NCI-H774 (cell line): ENCODE results near the gene QDPR.

ENCODE experiments used
- DNase-seq: peaks from one replicate; lab custom pipeline; 2025; lab: John Stamatoyannopoulos, UW

QDPR gene

DNA sequence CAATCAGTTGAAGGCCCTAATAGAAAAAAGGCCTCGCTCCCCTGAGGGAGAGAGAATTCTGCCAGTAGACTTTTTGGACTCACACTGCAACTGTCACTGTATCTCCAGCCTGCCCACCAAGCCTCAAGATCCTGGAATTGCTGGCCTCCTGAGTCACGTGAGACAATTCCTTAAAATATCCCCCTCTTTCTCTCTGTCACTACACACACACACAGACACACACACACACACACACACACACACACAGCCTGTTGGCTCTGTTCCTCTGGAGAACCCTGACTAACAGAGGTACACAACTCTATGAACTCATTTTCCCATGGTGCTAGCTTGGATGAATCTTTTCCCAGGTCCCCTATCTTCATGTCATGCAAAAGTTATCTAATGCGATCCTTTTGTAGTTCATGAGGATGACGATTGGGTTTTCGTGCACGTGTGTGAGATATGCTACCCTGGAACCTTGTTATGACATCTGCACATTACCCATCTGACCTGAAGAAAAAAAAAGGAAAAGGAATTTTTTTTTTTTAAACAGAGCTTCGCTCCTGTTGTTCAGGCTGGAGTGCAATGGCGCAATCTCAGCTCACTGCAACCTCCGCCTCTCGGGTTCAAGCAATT is 16.8 kb upstream of the QDPR start:
- no peak for DNase-seq

DNA sequence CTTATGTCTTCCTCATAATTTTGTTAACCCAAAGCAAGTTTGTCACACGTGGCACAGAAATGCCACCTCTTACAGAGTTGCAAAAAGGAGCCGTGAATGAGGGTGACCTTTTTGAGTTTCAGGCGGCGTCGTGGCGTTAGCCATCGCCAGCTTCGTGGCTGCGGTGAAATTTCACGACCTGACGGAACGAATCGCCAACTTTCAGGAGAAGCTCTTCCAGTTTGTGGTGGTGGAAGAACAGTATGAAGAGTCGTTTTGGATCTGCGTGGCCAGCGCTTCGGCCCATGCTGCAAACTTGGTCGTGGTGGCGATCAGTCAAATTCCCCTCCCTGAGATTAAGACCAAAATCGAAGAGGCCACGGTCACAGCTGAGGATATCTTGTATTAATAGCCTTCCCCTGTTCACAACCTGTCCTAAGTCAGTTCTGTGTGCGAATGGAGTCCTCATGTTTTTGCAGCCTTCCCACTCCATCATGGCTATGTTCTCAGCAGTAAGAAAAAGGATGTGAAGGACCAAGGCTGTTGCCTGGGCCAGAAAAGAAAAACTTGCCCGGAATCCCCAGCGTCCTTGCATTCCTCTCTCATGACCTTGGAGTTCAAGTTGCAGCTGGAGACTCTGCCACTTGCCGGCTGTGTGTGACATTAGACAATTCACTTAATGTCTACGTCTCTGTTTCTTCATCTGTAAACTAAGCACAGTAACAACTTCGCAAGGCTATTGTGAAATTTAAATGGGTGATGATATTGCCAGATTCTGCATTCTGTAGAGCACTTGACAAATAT is 15.0 kb upstream of the QDPR start:
- no peak for DNase-seq

- DNase-seq = no peak
These were observed 11.8 kb upstream of the QDPR start for GRCh38 chr4:17523662-17524061.

- no peak for DNase-seq
These were observed 9.7 kb upstream of the QDPR start for GRCh38 chr4:17521595-17521994.

GRCh38 chr4:17517664-17518063 is 5.8 kb upstream of the QDPR start:
- DNase-seq = no peak

- no peak for DNase-seq
These were observed 5.1 kb upstream of the QDPR start for GRCh38 chr4:17516980-17517379.

- DNase-seq = no peak
These were observed 3.8 kb upstream of the QDPR start for GRCh38 chr4:17515445-17516407.

GRCh38 chr4:17514865-17515264 is 3.0 kb upstream of the QDPR start, which contains the start of gene CLRN2:
CLRN2 (plus strand) TSS chr4:17515165; CDS start chr4:17515267, 102 bp downstream.
- DNase-seq = no peak

- DNase-seq = no peak
These were observed 1.2 kb upstream of the QDPR start for GRCh38 chr4:17512973-17513665.

DNA sequence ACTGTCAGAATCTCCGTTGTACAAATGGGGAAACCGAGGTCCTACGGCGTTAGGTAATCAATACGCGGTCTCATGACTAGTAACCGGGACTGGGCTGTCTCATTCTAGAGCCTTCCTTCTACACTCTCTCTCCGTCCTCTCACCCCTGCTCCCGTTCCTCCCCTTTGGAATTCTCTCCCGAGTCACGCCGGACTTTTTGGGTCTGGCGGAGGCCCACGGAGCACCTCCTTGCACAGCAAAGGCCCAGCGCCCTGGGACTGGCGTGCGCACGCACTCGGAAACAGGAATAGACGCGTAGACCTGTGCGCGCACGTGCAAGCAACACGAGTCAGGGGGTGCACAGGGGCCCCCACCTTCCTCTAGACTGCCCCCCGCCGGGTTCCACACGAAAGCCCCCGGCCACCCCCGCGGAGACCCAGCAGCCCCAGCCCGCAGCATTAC is 361 bp downstream of the QDPR start:
- DNase-seq = no peak

- no peak for DNase-seq
These were observed 839 bp downstream of the QDPR start for GRCh38 chr4:17511051-17511450.

DNA sequence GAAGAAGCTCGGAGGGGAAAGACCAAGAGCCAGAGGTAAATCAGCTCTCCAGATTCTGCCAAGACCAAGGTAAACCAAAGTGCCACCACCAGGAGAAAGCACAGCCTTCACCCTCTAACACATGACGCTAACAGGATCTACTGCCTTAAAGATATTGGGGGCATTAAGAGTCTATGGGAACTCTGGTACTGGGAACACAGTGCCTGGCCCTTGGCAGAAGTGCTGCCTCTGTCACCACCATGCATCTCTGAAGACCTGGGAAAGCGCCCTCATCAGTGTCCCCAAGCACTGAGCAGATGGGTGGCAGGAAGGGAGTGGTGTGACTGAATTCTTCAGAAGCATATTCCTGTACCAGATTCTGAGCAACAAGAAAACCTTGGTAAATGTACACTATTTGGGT is 1.3 kb downstream of the QDPR start:
- DNase-seq = no peak

- DNase-seq = no peak
These were observed 7.8 kb downstream of the QDPR start for GRCh38 chr4:17504081-17504480.

DNA sequence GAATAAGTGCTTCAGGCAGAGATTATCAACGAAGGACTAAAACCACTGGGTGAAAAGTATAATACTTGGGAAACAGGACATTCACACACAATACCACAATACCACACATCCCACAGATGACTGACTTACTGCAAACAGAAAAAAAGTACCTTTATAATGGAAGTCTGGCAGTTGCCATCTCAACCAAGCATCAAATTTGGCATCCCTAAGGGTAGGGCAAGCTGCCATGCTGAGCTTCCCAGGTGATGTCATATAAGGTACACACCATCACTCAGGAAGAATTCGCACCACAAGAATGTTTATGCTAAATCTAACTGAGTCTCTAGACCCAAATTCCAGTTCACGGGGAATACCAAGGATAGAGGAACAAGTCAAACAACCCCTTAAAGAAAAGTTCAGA is 9.1 kb downstream of the QDPR start:
- DNase-seq = no peak

GRCh38 chr4:17500574-17500973 is 11.3 kb downstream of the QDPR start:
- no peak for DNase-seq

GRCh38 chr4:17497890-17498523 is 13.9 kb downstream of the QDPR start:
- no peak for DNase-seq

DNA sequence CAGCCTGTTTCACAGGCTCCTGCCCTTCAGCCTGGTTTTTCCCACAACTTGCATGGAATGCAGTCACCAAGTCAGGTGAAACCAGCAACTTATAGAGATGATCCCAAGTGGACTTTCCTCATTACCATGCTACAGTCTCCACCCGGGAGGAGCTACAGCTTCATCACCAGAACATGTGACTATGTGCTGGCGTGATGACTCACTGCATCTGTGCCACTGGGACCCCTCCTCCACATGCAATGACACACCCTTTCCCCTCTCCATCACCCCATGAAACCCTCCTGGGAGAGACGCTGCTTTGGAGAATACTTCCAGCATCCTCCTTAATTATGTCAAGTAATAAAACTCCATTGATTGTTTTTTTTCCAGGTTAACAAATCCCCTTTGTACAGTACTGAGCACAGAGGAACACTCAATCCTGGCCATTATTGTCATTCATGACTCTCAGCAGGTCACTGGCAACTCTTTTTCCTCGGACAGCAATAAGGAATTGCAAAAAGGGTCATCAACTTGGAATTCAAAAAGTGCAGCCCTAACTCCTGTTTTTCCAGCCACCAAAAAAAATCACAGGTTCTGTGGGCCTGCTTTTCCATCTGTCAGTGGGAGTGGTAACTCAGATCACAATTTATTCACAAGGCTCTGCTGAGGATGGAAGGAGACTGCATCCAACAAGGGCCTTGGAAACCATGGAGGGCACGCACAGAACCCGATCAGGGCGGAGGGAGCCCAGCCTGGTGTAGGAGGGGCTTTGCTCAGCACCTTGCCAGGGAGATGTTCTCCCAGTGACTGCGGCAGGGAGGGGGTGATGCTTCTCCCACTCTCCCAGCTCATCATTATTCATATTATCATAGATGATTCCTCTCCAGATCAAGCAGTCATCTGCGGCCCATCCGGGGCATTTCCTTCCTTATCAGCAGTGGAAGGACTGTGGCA is 17.4 kb downstream of the QDPR start:
- no peak for DNase-seq

DNA sequence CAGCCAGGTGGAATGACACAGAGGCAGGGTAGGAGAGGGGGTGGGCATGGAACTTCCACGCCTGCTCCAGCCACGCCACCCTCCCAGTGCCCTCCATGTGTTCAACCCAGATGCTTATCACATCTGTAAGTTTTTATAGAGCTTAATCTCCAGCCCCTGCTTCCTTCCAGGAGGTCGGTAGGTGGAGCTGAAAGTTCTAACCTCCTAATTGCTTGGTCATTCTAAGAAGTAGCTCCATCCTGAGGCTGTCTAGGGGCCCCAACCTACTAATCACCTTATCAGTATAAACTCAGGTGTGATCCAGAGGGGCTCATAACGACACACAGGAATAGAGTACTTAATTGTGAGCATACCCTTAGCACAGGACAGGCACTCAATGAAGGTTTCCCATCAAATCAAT is 18.3 kb downstream of the QDPR start:
- DNase-seq = no peak

DNA sequence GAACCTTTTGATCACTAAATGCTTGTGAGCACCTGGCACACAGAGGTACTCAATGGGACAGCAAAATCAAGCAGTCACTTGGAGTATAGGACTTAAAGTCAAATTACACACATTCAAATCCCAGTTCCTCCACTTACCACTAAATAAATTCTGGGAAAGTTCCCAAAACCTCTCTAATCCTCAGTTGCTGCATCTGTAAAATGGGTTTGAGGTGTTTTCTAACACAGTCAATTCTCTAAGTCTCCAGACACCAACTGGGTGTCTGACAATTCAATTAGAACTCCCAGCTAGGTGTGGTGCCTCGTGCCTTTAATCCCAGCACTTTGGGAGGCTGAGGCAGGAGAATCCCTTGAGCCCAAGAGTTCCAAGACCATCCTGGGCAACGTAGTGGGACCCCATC is 19.0 kb downstream of the QDPR start:
- no peak for DNase-seq

DNA sequence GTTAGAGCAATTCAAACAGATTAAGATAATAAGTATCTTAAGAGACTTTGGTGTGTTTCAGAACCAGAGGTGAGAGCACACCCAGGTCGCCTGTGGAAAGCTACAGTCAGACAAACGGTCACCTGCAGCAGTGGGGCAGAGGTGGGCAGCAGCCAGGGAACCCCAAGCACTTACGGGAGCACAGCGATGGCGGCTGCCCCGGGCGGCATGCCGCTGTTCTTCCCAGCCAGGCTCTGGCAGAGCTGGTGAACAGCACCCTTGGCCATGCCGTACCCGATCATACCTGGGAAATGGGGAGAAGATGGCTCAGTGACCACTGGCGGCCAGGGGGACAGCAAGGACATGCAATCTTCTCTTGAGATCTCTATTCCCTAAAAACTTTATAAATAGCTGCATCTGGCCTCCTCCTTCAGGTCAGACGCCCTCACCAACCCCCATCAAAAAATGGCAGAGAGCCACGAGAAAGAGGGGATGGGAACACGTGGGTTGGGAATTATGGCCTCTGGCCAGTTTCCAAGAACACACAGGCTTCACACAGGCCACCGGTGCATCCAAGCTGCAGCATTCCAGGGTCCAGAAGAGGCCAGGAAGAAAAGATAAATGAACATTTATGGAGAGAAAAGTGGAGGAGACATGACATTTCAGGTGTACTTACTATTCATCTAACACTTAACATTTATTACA is 19.7 kb downstream of the QDPR start:
- no peak for DNase-seq
